Measurements from ENCODE around the gene ANXA3. TPM values are rescaled to one million over a fixed set of nuclear protein-coding genes. Genes with fewer than 3 reads are reported as not detected.

ANXA3 gene
- polyA plus RNA-seq, 1 of the 3 experiments (the other 2 are of a cell fraction): 13.8 TPM

- Histone ChIP-seq H3K9me2 (no peaks in the 10 kb centered on the region), H3K79me2 (ENCODE audit: insufficient read depth) (no peaks in the 10 kb centered on the region), H3K9ac (no peak overlapping the region), H2AFZ (ENCODE audit: low read depth) (no peak overlapping the region), H3K36me3 (replicated peaks in 1 of 2; ENCODE audit: control insufficient read depth in 1 of 2, insufficient read depth in 2 of 2, low read length in 1 of 2) (no peaks in the 10 kb centered on the region), H3K27me3 (ENCODE audit: insufficient read depth) (no peaks in the 10 kb centered on the region), H3K9me3 (no peaks in the 10 kb centered on the region), H3K4me1 (ENCODE audit: control insufficient read depth in 1 of 2, insufficient read depth in 2 of 2, low read depth in 1 of 2, low read length in 1 of 2) (peaks cover 0 to 15% of the 10 kb centered on the region in 2 experiments; a peak in 1 of 4 replicates), H4K20me1 (ENCODE audit: insufficient read depth) (no peaks in the 10 kb centered on the region), H3K4me3 (ENCODE audit: low read depth in 2 of 2, low read length in 1 of 2) (no peak overlapping the region), H3K4me2 (no peak overlapping the region), H3K27ac (ENCODE audit: low read depth in 2 of 2, low read length in 1 of 2) (peak overlapping the region in 1 of 2 experiments; percentile 60; a peak in 2 of 4 replicates), H3F3A (replicated peaks; ENCODE audit: insufficient read depth) (no peaks in the 10 kb centered on the region)
- DNase-seq: no peak
- POLR2A ChIA-PET: no interaction called here
- TF ChIP-seq, protein P1, sequence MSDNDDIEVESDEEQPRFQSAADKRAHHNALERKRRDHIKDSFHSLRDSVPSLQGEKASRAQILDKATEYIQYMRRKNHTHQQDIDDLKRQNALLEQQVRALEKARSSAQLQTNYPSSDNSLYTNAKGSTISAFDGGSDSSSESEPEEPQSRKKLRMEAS (IDR thresholded peaks at IDR 0.05; ENCODE audit: low read depth): no peak
- TF ChIP-seq TEAD4 (IDR thresholded peaks at IDR 0.05; ENCODE audit: borderline replicate concordance, insufficient read depth) (no peak), GATA2 (CRISPR knock-in tag; IDR thresholded peaks at IDR 0.05) (no peak), YY1 (IDR thresholded peaks at IDR 0.05; ENCODE audit: low read depth) (no peak), TCF12 (IDR thresholded peaks at IDR 0.05) (no peak), SIN3A (IDR thresholded peaks at IDR 0.05; ENCODE audit: borderline replicate concordance, low read depth, low read length) (no peak)
- WGBS (ENCODE audit: low lambda C conversion rate): 83% methylated on average over 4 of the region's 4 CpGs
- CTCF ChIA-PET: interaction anchor here (1.2 to 4.3 kb wide), 3 partner anchors 14 to 146 kb away, joined by 3 to 24 read pairs (median 17); partner anchors contain the start of gene BMP2K
Measured at GRCh38 chr4:78629991-78630541, 78.5 kb downstream of the ANXA3 start.

- H3F3A ChIP-seq (replicated peaks; ENCODE audit: insufficient read depth): no peaks in the 10 kb centered on the region
- no peaks in the 10 kb centered on the region for H4K20me1 ChIP-seq (ENCODE audit: insufficient read depth)
- no peak overlapping the region for H2AFZ ChIP-seq (ENCODE audit: low read depth)
- H3K27me3 ChIP-seq (ENCODE audit: insufficient read depth): no peaks in the 10 kb centered on the region
- no peak overlapping the region for H3K4me3 ChIP-seq (ENCODE audit: low read depth in 2 of 2, low read length in 1 of 2)
- ChIA-PET POLR2A (no interaction called here), CTCF (interaction anchor here (1.2 to 4.3 kb wide), 3 partner anchors 13 to 146 kb away, joined by 3 to 24 read pairs (median 17); partner anchors contain the start of gene BMP2K)
- TF ChIP-seq RFX5 (IDR thresholded peaks at IDR 0.05; ENCODE audit: low read length) (no peak), GATA2 (CRISPR knock-in tag; IDR thresholded peaks at IDR 0.05) (no peak), MEF2A (IDR thresholded peaks at IDR 0.05; ENCODE audit: borderline replicate concordance, low read depth) (no peak), RXRA (IDR thresholded peaks at IDR 0.05; ENCODE audit: borderline replicate concordance, low read depth) (no peak), CTCF (IDR thresholded peaks at IDR 0.05) (no peak)
- TF ChIP-seq, protein P2, sequence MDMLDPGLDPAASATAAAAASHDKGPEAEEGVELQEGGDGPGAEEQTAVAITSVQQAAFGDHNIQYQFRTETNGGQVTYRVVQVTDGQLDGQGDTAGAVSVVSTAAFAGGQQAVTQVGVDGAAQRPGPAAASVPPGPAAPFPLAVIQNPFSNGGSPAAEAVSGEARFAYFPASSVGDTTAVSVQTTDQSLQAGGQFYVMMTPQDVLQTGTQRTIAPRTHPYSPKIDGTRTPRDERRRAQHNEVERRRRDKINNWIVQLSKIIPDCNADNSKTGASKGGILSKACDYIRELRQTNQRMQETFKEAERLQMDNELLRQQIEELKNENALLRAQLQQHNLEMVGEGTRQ (IDR thresholded peaks at IDR 0.05; ENCODE audit: borderline replicate concordance, low read depth, low read length): no peak
- H3K9ac ChIP-seq: no peak overlapping the region
- peaks cover 0 to 15% of the 10 kb centered on the region in 2 experiments; a peak in 1 of 4 replicates for H3K4me1 ChIP-seq (ENCODE audit: control insufficient read depth in 1 of 2, insufficient read depth in 2 of 2, low read depth in 1 of 2, low read length in 1 of 2)
- H3K9me3 ChIP-seq: no peaks in the 10 kb centered on the region
- H3K9me2 ChIP-seq: no peaks in the 10 kb centered on the region
- WGBS (ENCODE audit: low lambda C conversion rate): 77% methylated on average over 2 of the region's 2 CpGs
- H3K79me2 ChIP-seq (ENCODE audit: insufficient read depth): no peaks in the 10 kb centered on the region
- no peak overlapping the region for H3K27ac ChIP-seq (ENCODE audit: low read depth in 2 of 2, low read length in 1 of 2)
- no peaks in the 10 kb centered on the region for H3K36me3 ChIP-seq (replicated peaks in 1 of 2; ENCODE audit: control insufficient read depth in 1 of 2, insufficient read depth in 2 of 2, low read length in 1 of 2)
- H3K4me2 ChIP-seq: no peak overlapping the region
- no peak for DNase-seq
Measured at GRCh38 chr4:78630615-78631014, 79.0 kb downstream of the ANXA3 start.
